Karpas-422 (cell line): Measurements from ENCODE around the gene SLC39A11. TPM values are rescaled to one million over a fixed set of nuclear protein-coding genes. Genes with fewer than 3 reads are reported as not detected.

ENCODE experiments used
- DNase-seq: peaks from one replicate; pipeline ENCODE4 v3.0.0-alpha.2; 2015
- H2AFZ ChIP-seq: fragments of 200-600 bp; sonication (generic); 2 replicates; pipeline ENCODE4 v1.6.1; 2014; ENCODE audit warnings: antibody characterized with exemption, low read length, mixed read lengths
- H3K27ac ChIP-seq: fragments of 200-600 bp; sonication (generic); 2 replicates; pipeline ENCODE4 v1.5.1; 2014; ENCODE audit warnings: mild to moderate bottlenecking, low read length, moderate library complexity
- H3K27me3 ChIP-seq: fragments of 200-600 bp; sonication (generic); 2 replicates; pipeline ENCODE4 v1.6.1; 2014; ENCODE audit warnings: low read length, mixed read lengths
- H3K36me3 ChIP-seq: fragments of 200-600 bp; sonication (generic); 2 replicates; pipeline ENCODE4 v1.6.1; 2014; ENCODE audit warnings: low read length, mixed read lengths; ENCODE audit not compliant: insufficient read depth
- H3K4me1 ChIP-seq: fragments of 200-600 bp; sonication (generic); 2 replicates; pipeline ENCODE4 v1.6.1; 2014; ENCODE audit warnings: mild to moderate bottlenecking, low read length, mixed read lengths
- H3K4me2 ChIP-seq: fragments of 200-600 bp; sonication (generic); 2 replicates; pipeline ENCODE4 v1.6.1; 2014; ENCODE audit warnings: low read length, low read depth, mild to moderate bottlenecking; ENCODE audit not compliant: poor library complexity, severe bottlenecking
- H3K4me3 ChIP-seq: fragments of 200-600 bp; sonication (generic); 2 replicates; pipeline ENCODE4 v1.5.1; 2014; ENCODE audit warnings: mild to moderate bottlenecking, antibody characterized with exemption, low read length, mixed read lengths
- H3K79me2 ChIP-seq: fragments of 200-600 bp; sonication (generic); 2 replicates; pipeline ENCODE4 v1.6.1; 2014; ENCODE audit warnings: mild to moderate bottlenecking, low read length, mixed read lengths
- H3K9ac ChIP-seq: fragments of 200-600 bp; sonication (generic); 2 replicates; pipeline ENCODE4 v1.6.0; 2014; ENCODE audit warnings: low read length
- H3K9me2 ChIP-seq: fragments of 200-600 bp; sonication (generic), shearing (Covaris generic); replicated peaks from 2 replicates; pipeline ENCODE4 v1.6.0; 2014; ENCODE audit warnings: mild to moderate bottlenecking, low read length, moderate library complexity; ENCODE audit not compliant: insufficient read depth
- H3K9me3 ChIP-seq: fragments of 300-700, 200-600 bp; sonication (generic); 2 replicates; pipeline ENCODE4 v1.6.1; 2014; ENCODE audit warnings: low read length, mixed read lengths
- H4K20me1 ChIP-seq: fragments of 200-600 bp; sonication (generic); 2 replicates; pipeline ENCODE4 v1.6.1; 2014; ENCODE audit warnings: mild to moderate bottlenecking, antibody characterized with exemption, low read length, low read depth; ENCODE audit not compliant: insufficient read depth
- total RNA-seq: library from RNA; depleted of rRNA; stranded (reverse); fragments of >200 nt; shearing (Covaris generic); gene quantifications from 2 replicates; pipeline ENCODE4 v1.2.3, GENCODE V29; 2014; ENCODE audit warnings: low replicate concordance

The SLC39A11 gene
- total RNA-seq, 1 experiment from 2014 or later, result 49.6 TPM

DNA sequence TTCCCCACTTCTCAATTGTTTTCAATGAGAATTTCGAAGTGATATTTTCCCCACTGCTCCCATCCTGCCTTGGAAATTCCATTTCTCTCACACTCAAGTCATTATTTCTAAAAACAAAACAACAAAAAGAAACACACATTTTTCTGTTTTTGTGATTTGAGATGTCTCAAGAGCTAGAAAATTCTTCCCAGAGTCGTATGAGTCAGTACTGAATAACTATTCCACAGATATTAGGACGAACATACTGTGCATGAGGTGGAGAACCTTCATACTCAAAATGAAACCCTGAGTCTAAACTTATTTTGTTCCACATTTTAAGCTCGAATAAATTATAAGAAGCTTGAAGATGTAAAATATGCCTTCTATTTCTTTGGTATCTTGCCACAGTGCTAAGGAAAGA lies 204.6 kb downstream of the SLC39A11 start:
- H3K9ac ChIP-seq, result no peak overlapping the region
- H3K4me3 ChIP-seq, result no peak overlapping the region
- no peaks in the 10 kb centered on the region for H3K9me2 ChIP-seq
- no peak overlapping the region for H3K27ac ChIP-seq
- H3K4me2 ChIP-seq, result no peak overlapping the region
- DNase-seq, result no peak
- no peaks in the 10 kb centered on the region for H3K4me1 ChIP-seq
- peaks cover 30% of the 10 kb centered on the region for H3K36me3 ChIP-seq
- no peaks in the 10 kb centered on the region for H4K20me1 ChIP-seq
- H2AFZ ChIP-seq, result no peak overlapping the region
- peaks cover 33% of the 10 kb centered on the region for H3K79me2 ChIP-seq
- no peaks in the 10 kb centered on the region for H3K27me3 ChIP-seq
- no peaks in the 10 kb centered on the region; the same call in 1 of the 2 replicates for H3K9me3 ChIP-seq

DNA sequence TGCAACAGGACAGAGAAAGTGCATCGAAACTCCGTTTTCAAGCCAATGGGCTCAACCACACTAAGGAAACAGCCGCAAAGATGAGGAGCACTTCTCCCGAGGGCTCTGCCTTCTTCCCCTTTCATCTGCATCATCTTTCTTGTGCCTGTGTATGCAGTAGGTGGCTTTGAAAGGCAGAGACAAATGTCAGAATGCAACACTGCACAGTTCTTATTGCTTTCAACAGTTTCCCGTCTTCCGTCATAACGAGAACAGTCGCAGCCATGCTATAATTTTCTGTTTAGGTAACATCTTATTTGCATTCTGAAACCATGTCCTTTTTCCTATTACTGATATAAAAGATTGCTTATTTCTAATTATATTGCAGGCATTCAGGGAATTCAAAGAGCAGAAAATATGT lies 205.2 kb downstream of the SLC39A11 start:
- Histone ChIP-seq H3K4me2 (no peak overlapping the region), H3K27me3 (no peaks in the 10 kb centered on the region), H3K27ac (no peak overlapping the region), H4K20me1 (no peaks in the 10 kb centered on the region), H3K4me3 (no peak overlapping the region), H3K4me1 (no peaks in the 10 kb centered on the region), H2AFZ (no peak overlapping the region), H3K9ac (no peak overlapping the region), H3K9me3 (no peaks in the 10 kb centered on the region; the same call in 1 of the 2 replicates), H3K36me3 (peaks cover 35% of the 10 kb centered on the region), H3K79me2 (peaks cover 33% of the 10 kb centered on the region), H3K9me2 (no peaks in the 10 kb centered on the region)
- no peak for DNase-seq

DNA sequence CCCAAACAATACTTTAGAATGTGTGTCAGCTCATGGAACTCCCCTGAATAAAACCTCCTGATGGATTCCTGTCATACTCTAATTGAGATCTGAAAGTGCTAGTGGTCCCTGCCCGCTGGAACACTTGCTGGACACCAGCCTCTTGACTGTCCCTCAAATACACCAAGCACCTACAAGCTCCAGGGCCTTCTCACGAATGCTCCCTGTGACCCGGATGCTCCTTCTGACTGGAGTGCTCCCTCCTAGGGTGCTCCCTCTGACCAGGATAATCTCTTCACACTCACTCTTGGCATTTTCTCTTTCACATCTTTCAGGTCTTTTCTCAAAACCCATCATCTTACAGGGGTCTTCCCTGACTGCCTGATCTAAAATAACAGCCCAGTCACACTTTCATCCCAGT lies 205.9 kb downstream of the SLC39A11 start:
- H3K9ac ChIP-seq, result no peak overlapping the region
- H3K4me3 ChIP-seq, result no peak overlapping the region
- DNase-seq, result no peak
- no peaks in the 10 kb centered on the region for H3K4me1 ChIP-seq
- no peaks in the 10 kb centered on the region for H4K20me1 ChIP-seq
- H3K27me3 ChIP-seq, result no peaks in the 10 kb centered on the region
- no peaks in the 10 kb centered on the region; the same call in 1 of the 2 replicates for H3K9me3 ChIP-seq
- H3K9me2 ChIP-seq, result no peaks in the 10 kb centered on the region
- H3K79me2 ChIP-seq, result peaks cover 31% of the 10 kb centered on the region
- H3K4me2 ChIP-seq, result no peak overlapping the region
- no peak overlapping the region for H3K27ac ChIP-seq
- no peak overlapping the region for H2AFZ ChIP-seq
- H3K36me3 ChIP-seq, result peaks cover 38% of the 10 kb centered on the region

DNA sequence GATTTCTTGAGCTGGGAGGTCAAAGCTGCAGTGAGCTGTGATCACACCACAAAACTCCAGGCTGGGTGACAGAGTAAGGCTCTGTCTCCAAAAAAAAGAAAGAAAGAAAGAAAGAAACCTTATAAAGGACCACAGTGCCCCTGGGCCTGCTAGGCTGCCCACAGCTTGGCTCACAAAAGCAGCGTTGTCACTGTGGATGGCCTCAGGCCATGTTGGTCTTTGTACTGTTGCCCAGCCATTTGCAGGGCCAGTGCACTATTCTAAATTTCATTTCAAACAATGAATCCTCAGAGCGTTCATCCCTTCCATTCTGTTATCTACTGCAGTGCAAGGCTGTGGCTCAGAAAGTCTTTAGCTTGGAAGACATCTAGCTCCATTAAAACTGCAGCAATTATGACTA lies 208.4 kb downstream of the SLC39A11 start:
- Histone ChIP-seq H3K27ac (no peak overlapping the region), H3K9me3 (peaks cover 6% of the 10 kb centered on the region; the same call in 1 of the 2 replicates), H4K20me1 (no peaks in the 10 kb centered on the region), H3K27me3 (no peaks in the 10 kb centered on the region), H3K4me3 (no peak overlapping the region), H2AFZ (no peak overlapping the region), H3K36me3 (peaks cover 47% of the 10 kb centered on the region), H3K4me1 (no peaks in the 10 kb centered on the region), H3K79me2 (peaks cover 31% of the 10 kb centered on the region), H3K4me2 (no peak overlapping the region), H3K9ac (no peak overlapping the region), H3K9me2 (no peaks in the 10 kb centered on the region)
- DNase-seq, result no peak

DNA sequence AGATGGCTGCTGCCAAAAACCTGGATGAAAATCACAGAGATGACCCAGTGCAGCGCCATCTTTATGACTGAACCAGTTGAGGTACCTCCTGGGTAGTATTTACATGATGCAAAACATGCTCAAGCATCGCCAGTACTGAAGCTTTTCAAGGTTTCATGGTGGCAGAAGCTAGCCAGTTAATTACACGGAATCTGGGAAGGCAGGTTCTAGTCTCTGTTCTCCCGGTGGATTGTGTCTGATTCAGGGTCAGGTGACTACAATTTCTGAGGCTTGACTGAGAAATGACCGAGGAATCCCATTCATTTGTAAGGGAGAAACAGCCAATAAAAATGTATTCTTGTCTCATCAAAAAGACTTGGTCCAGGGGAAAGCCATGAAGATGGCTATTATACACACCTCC lies 209.1 kb downstream of the SLC39A11 start:
- DNase-seq, result no peak
- no peaks in the 10 kb centered on the region for H4K20me1 ChIP-seq

GRCh38 chr17:72882426-72882825 lies 210.1 kb downstream of the SLC39A11 start:
- H3K27ac ChIP-seq, result no peak overlapping the region
- no peak overlapping the region for H3K4me3 ChIP-seq
- H3K27me3 ChIP-seq, result no peaks in the 10 kb centered on the region
- peaks cover 26% of the 10 kb centered on the region for H3K79me2 ChIP-seq
- H4K20me1 ChIP-seq, result no peaks in the 10 kb centered on the region
- no peaks in the 10 kb centered on the region for H3K4me1 ChIP-seq
- no peaks in the 10 kb centered on the region for H3K9me2 ChIP-seq
- peaks cover 6% of the 10 kb centered on the region; the same call in 1 of the 2 replicates for H3K9me3 ChIP-seq
- H3K4me2 ChIP-seq, result no peak overlapping the region
- H2AFZ ChIP-seq, result no peak overlapping the region
- H3K36me3 ChIP-seq, result peaks cover 39% of the 10 kb centered on the region
- DNase-seq, result no peak
- H3K9ac ChIP-seq, result no peak overlapping the region

More for the DNA sequence above, 209.1 kb downstream of the SLC39A11 start:
- Histone ChIP-seq H3K9me3 (peaks cover 6% of the 10 kb centered on the region; the same call in 1 of the 2 replicates), H3K4me2 (no peak overlapping the region), H2AFZ (no peak overlapping the region), H3K9me2 (no peaks in the 10 kb centered on the region), H3K79me2 (peaks cover 28% of the 10 kb centered on the region), H3K4me1 (no peaks in the 10 kb centered on the region), H3K27me3 (no peaks in the 10 kb centered on the region), H3K27ac (no peak overlapping the region), H3K36me3 (peaks cover 43% of the 10 kb centered on the region), H3K4me3 (no peak overlapping the region), H3K9ac (no peak overlapping the region)

- H3K79me2 ChIP-seq, result peaks cover 14% of the 10 kb centered on the region
- DNase-seq, result no peak
- H3K27me3 ChIP-seq, result no peaks in the 10 kb centered on the region
- H2AFZ ChIP-seq, result no peak overlapping the region
- no peak overlapping the region for H3K4me3 ChIP-seq
- H3K9me3 ChIP-seq, result peaks cover 6% of the 10 kb centered on the region; the same call in 1 of the 2 replicates
- no peaks in the 10 kb centered on the region for H3K4me1 ChIP-seq
- H4K20me1 ChIP-seq, result no peaks in the 10 kb centered on the region
- H3K9me2 ChIP-seq, result no peaks in the 10 kb centered on the region
- no peak overlapping the region for H3K4me2 ChIP-seq
- peaks cover 39% of the 10 kb centered on the region for H3K36me3 ChIP-seq
- no peak overlapping the region for H3K27ac ChIP-seq
- H3K9ac ChIP-seq, result no peak overlapping the region
These were observed 212.6 kb downstream of the SLC39A11 start for GRCh38 chr17:72879877-72880276.

DNA sequence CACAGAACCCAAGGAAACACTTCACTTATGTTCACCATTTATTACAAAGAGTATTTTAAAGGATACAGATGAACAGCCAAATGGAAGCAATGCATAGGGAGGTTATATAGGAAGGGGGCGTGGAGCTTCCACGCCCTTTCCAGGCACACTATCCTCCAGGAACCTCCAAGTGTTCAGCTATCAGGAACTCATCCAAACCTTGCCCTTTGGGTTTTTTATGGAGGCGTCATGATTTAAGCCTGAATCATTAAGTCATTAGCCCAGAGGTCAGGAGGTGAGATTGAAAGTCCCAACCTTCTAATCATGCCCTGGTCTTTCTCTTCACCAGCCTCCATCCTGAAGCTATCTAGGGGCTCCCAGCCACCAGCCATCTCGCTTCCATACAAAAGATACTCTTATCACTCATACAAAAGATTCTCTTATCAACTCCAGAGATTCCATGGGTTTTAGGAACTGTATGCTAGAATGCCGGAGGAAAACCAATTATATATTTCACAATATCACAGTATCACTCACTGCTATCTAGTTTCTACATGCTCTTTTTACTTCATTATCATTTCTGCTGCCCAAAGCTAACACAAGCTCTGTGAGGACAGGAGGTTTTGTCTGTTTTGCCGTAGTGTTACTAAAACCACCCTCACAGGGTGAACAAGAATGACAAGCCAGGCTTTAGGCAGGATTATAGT lies 213.4 kb downstream of the SLC39A11 start:
- H3K9me2 ChIP-seq, result no peaks in the 10 kb centered on the region
- H3K9me3 ChIP-seq, result peaks cover 6% of the 10 kb centered on the region; the same call in 1 of the 2 replicates
- no peak overlapping the region for H3K9ac ChIP-seq
- no peak overlapping the region for H2AFZ ChIP-seq
- peaks cover 12% of the 10 kb centered on the region for H3K79me2 ChIP-seq
- no peaks in the 10 kb centered on the region for H3K4me1 ChIP-seq
- H3K36me3 ChIP-seq, result peaks cover 33% of the 10 kb centered on the region
- H3K4me2 ChIP-seq, result no peak overlapping the region
- no peaks in the 10 kb centered on the region for H4K20me1 ChIP-seq
- no peaks in the 10 kb centered on the region for H3K27me3 ChIP-seq
- no peak for DNase-seq
- no peak overlapping the region for H3K27ac ChIP-seq
- no peak overlapping the region for H3K4me3 ChIP-seq
